ENCODE results near the gene ZSCAN12.

GRCh38 chr6:28349344-28349891 is 50.1 kb downstream of the ZSCAN12 start:
- TF ChIP-seq CTCF (conservative IDR thresholded peaks at IDR 0.05; ENCODE audit: low read depth in 2 of 2) (no peak), CREB1 (CRISPR knock-in tag; IDR thresholded peaks at IDR 0.05; ENCODE audit: low read depth) (no peak), EZH2 (IDR thresholded peaks at IDR 0.05; ENCODE audit: low read depth, unreplicated experiment) (no peak), EZH2phosphoT487 (IDR thresholded peaks at IDR 0.05; ENCODE audit: unreplicated experiment) (no peak), JUNB (IDR thresholded peaks at IDR 0.05; ENCODE audit: unreplicated experiment) (no peak), REST (IDR thresholded peaks at IDR 0.05; ENCODE audit: unreplicated experiment) (no peak), NANOG (IDR thresholded peaks at IDR 0.05; ENCODE audit: borderline replicate concordance) (no peak), POLR2AphosphoS5 (IDR thresholded peaks at IDR 0.05; ENCODE audit: low read depth) (no peak)

Measured in GM23338 (cell line).